ENCODE data around the gene GCHFR.

GCHFR gene

DNA sequence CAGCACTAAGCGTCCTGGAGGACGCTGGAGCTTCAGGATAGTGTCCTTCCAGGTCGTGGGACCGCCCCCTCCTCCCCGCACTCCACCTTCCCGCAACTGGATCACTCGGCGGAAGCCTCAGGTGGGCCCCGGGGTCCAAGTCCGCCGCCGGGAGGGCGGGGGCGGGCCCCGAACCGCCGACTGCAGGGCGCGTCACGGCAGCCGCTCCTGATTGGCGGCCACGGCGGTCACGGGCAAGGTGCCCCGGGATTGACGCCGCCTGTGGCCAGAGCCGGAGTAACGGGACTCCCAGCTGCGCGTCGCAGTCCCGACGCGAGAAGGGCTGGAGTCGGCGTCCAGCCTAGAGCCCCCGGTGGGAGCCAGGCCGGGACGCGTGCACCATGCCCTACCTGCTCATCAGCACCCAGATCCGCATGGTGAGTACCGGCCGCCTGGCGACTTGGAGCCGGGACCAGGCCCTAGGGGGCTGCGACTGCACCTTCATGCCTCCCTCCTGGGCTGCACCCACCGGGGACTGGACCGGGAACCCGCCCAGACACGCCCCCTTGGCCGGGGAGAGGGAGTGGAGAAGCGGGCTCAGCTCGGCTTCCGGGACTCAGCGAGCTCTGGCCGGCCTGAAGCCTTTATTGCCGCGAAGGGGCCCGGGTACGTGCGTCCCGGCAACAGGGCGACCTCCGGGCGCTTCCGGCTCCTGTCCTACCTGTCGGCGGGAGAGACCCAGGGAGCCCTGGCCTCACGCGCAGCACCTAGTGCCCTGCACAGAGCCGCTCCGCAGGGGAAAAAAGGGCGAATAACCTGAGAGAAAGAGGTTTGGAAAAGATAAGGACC is at the start of gene GCHFR (continued):
- TF ChIP-seq KLF7 (tag by site-specific recombination; IDR thresholded peaks at IDR 0.05; ENCODE audit: borderline replicate concordance) = no peak
- TF ChIP-seq SETDB1 (IDR thresholded peaks at IDR 0.05; ENCODE audit: insufficient read length, low read length) = no peak

DNA sequence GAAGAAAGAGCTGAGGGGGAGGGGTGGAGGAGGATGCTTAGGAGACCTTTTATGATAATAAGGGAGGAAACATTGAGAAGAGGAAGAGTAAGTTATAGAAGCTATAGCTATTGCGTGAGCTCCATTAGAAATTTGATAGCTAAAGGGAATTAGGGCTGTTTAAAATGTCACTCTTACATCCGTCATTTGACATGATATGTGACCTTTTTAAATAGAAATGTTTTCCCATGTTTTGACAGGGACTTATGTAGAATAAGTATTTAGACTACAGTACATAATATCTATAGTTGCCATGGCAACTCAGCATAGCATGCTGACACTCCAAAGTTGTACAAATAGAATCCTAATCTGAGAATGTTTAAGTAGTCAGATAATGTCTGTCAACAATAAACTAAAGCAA is 49.7 kb upstream of the GCHFR start:
- ChIA-PET POLR2A (no interaction called here), CTCF (interaction anchor here (0.7 kb wide), 1 partner anchor 91 kb away, joined by 4 read pairs; no protein-coding TSS in a partner anchor)
- Histone ChIP-seq H3K4me1 (ENCODE audit: control insufficient read depth, insufficient read depth, low read length) (no peaks in the 10 kb centered on the region), H3K36me3 (ENCODE audit: control insufficient read depth in 2 of 2, insufficient read depth in 1 of 2, low read length in 2 of 2) (peaks cover 23 to 50% of the 10 kb centered on the region in 2 experiments; a peak in 2 of 3 replicates), H3K4me3 (ENCODE audit: low read depth, low read length) (no peak overlapping the region), H3K9me3 (ENCODE audit: control insufficient read depth, insufficient read depth, low read depth, low read length) (no peaks in the 10 kb centered on the region), H3K27ac (ENCODE audit: extremely low read depth, low read depth, low read length) (no peak overlapping the region)
- TF ChIP-seq ZNF561 (tag by site-specific recombination; IDR thresholded peaks at IDR 0.05; ENCODE audit: borderline replicate concordance) (no peak), ZNF677 (tag by site-specific recombination; IDR thresholded peaks at IDR 0.05) (no peak), ZNF132 (tag by site-specific recombination; IDR thresholded peaks at IDR 0.05; ENCODE audit: borderline replicate concordance) (no peak), ZBTB17 (tag by site-specific recombination; IDR thresholded peaks at IDR 0.05) (no peak), GLIS1 (tag by site-specific recombination; IDR thresholded peaks at IDR 0.05) (no peak), ZNF223 (tag by site-specific recombination; IDR thresholded peaks at IDR 0.05) (no peak), ZNF23 (tag by site-specific recombination; IDR thresholded peaks at IDR 0.05; ENCODE audit: borderline replicate concordance) (no peak)
- TF ChIP-seq, protein P1, sequence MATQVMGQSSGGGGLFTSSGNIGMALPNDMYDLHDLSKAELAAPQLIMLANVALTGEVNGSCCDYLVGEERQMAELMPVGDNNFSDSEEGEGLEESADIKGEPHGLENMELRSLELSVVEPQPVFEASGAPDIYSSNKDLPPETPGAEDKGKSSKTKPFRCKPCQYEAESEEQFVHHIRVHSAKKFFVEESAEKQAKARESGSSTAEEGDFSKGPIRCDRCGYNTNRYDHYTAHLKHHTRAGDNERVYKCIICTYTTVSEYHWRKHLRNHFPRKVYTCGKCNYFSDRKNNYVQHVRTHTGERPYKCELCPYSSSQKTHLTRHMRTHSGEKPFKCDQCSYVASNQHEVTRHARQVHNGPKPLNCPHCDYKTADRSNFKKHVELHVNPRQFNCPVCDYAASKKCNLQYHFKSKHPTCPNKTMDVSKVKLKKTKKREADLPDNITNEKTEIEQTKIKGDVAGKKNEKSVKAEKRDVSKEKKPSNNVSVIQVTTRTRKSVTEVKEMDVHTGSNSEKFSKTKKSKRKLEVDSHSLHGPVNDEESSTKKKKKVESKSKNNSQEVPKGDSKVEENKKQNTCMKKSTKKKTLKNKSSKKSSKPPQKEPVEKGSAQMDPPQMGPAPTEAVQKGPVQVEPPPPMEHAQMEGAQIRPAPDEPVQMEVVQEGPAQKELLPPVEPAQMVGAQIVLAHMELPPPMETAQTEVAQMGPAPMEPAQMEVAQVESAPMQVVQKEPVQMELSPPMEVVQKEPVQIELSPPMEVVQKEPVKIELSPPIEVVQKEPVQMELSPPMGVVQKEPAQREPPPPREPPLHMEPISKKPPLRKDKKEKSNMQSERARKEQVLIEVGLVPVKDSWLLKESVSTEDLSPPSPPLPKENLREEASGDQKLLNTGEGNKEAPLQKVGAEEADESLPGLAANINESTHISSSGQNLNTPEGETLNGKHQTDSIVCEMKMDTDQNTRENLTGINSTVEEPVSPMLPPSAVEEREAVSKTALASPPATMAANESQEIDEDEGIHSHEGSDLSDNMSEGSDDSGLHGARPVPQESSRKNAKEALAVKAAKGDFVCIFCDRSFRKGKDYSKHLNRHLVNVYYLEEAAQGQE (tag by site-specific recombination; IDR thresholded peaks at IDR 0.05) = no peak

DNA sequence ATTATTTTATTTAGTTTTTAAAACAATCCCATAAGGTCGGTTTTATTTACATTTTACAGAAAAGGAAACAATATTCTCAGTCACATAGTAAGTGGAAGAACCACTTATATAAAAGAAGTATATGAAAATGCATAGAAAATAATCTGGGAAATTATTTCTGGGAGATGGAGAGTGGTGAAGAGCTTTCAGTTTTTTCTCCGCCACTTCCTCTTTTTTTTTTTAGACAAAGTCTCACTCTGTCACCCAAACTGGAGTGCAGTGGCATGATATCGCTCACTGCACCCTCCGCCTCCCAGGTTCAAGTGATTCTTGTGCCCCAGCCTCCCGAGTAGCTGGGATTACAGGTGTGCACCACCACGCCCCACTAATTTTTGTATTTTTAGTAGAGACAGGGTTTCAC is 47.7 kb upstream of the GCHFR start:
- Histone ChIP-seq H3K27ac (ENCODE audit: extremely low read depth, low read depth, low read length) (no peak overlapping the region), H3K36me3 (ENCODE audit: control insufficient read depth in 2 of 2, insufficient read depth in 1 of 2, low read length in 2 of 2) (peaks cover 19 to 47% of the 10 kb centered on the region in 2 experiments; a peak in 2 of 3 replicates), H3K4me3 (ENCODE audit: low read depth, low read length) (no peak overlapping the region), H3K9me3 (ENCODE audit: control insufficient read depth, insufficient read depth, low read depth, low read length) (no peaks in the 10 kb centered on the region), H3K4me1 (ENCODE audit: control insufficient read depth, insufficient read depth, low read length) (no peaks in the 10 kb centered on the region)
- TF ChIP-seq ZNF157 (tag by site-specific recombination; IDR thresholded peaks at IDR 0.05) (no peak), ZNF660 (tag by site-specific recombination; IDR thresholded peaks at IDR 0.05) (no peak), ZNF223 (tag by site-specific recombination; IDR thresholded peaks at IDR 0.05) (no peak), ZNF24 (tag by site-specific recombination; IDR thresholded peaks at IDR 0.05) (no peak), ZNF146 (tag by site-specific recombination; IDR thresholded peaks at IDR 0.05) (no peak), EGR2 (tag by site-specific recombination; IDR thresholded peaks at IDR 0.05; ENCODE audit: low read depth) (no peak), ZNF785 (tag by site-specific recombination; IDR thresholded peaks at IDR 0.05) (no peak), ZNF10 (tag by site-specific recombination; IDR thresholded peaks at IDR 0.05) (no peak), ZNF621 (tag by site-specific recombination; IDR thresholded peaks at IDR 0.05) (no peak), GLIS1 (tag by site-specific recombination; IDR thresholded peaks at IDR 0.05) (no peak), ZNF529 (tag by site-specific recombination; IDR thresholded peaks at IDR 0.05; ENCODE audit: insufficient replicate concordance) (no peak), ZNF354C (tag by site-specific recombination; IDR thresholded peaks at IDR 0.05; ENCODE audit: borderline replicate concordance, low read depth) (no peak), BCL11B (tag by site-specific recombination; IDR thresholded peaks at IDR 0.05; ENCODE audit: low read depth) (no peak)
- TF ChIP-seq, protein P2, sequence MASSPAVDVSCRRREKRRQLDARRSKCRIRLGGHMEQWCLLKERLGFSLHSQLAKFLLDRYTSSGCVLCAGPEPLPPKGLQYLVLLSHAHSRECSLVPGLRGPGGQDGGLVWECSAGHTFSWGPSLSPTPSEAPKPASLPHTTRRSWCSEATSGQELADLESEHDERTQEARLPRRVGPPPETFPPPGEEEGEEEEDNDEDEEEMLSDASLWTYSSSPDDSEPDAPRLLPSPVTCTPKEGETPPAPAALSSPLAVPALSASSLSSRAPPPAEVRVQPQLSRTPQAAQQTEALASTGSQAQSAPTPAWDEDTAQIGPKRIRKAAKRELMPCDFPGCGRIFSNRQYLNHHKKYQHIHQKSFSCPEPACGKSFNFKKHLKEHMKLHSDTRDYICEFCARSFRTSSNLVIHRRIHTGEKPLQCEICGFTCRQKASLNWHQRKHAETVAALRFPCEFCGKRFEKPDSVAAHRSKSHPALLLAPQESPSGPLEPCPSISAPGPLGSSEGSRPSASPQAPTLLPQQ (tag by site-specific recombination; IDR thresholded peaks at IDR 0.05) = no peak
- ChIA-PET POLR2A (no interaction called here), CTCF (interaction anchor here (0.7 kb wide), 1 partner anchor 24 kb away, joined by 4 read pairs; no protein-coding TSS in a partner anchor)

Measured in HEK293 (cell line).